ENCODE data around the gene AP1S2. TPM values are rescaled to one million over a fixed set of nuclear protein-coding genes. Genes with fewer than 3 reads are reported as not detected.
A peak's percentile ranks its signal among the peaks of the same experiment; 100 is the strongest.

AP1S2 gene
- total RNA-seq, 1 donor from 2014 or later, result 147 TPM

GRCh38 chrX:15815779-15816437 lies 38.7 kb downstream of the AP1S2 start:
- ATAC-seq (peak; percentile 82), DNase-seq (no peak)
- intact Hi-C loops (cut with micrococcal nuclease), result no loop called here

DNA sequence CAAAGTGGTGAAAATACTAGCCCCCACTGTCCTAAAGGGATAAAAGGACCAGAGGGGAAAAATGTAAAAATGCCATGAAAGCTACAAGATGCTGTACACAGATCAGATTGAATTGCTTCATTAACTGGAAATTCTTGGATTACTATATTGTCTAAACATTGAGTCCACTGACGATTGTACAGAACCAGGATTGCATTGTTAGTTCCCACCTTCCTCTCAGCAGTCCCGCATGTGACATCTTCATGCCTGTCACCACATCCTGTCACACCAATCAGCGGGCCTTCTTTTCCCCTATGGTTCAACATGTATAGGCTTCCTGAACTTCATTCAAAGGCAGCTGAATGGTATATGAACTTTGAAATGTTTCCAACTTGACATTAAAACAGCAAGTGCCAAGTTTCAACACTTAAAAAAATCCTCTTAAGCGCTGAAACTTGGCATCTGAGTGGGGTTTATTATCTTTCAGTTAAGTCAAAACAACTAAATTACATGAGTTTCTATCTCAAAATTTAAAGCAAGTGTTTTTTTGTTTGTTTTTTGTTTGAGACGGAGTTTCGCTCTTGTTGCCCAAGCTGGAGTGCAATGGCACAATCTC lies 39.7 kb downstream of the AP1S2 start:
- intact Hi-C loops (cut with micrococcal nuclease), result no loop called here
- no peak for DNase-seq
- ATAC-seq, result no peak

GRCh38 chrX:15813416-15813815 lies 41.2 kb downstream of the AP1S2 start:
- no peak for ATAC-seq
- no peak for DNase-seq
- intact Hi-C loops (cut with micrococcal nuclease), result no loop called here

- intact Hi-C loops (cut with micrococcal nuclease), result no loop called here
- no peak for ATAC-seq
- DNase-seq, result no peak
These were observed 42.2 kb downstream of the AP1S2 start for GRCh38 chrX:15812192-15812938.

DNA sequence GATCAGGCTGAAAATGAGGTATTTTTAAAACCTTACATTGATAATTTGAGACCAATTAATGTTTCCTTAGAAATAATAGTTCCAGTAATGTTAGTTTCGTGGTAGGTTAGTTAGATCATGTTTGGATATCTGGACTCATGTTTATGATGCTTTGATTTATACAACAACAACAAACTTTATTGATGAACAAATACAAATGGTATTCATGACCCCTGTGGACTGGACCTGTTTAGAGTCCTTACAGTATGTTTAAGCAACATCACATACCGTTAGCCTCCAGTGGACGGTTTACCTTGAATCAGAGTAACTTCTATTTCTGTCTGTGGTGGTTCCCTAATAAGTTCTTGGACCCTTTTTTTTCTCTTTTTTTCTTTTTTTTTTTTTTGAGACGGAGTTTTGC lies 46.4 kb downstream of the AP1S2 start:
- DNase-seq (no peak), ATAC-seq (no peak)
- intact Hi-C loops (cut with micrococcal nuclease), result no loop called here

- no peak for ATAC-seq
- intact Hi-C loops (cut with micrococcal nuclease), result no loop called here
- no peak for DNase-seq
These were observed 50.0 kb downstream of the AP1S2 start for GRCh38 chrX:15804563-15804962.

- no peak for DNase-seq
- intact Hi-C loops (cut with micrococcal nuclease), result no loop called here
- ATAC-seq, result no peak
These were observed 56.9 kb downstream of the AP1S2 start for GRCh38 chrX:15797707-15798106.

DNA sequence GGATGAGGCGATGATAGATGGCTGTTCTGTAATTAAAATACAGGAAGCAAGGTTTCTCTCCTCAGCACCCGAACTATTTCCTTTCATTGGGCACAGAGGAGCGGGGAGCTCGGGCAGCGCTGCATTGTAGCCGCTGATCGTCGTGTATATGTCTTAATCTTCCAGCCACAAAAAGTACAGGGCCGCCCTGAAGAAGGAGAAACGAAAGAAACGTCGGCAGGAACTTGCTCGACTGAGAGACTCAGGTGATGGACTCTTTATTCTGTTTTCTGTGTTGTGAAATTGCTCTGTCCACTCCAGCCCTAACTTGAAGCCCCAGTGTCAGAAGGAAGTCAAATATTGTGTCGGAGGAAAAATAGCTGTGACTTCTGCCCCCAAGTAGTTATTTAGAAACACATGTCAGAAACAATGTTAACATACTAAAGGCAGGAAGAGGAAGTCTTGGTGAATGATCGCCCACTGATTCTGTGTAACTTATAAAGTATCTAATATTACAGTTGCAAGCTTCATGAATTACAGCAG lies 63.8 kb downstream of the AP1S2 start:
- peak; percentile 31 for ATAC-seq
- no peak for DNase-seq
- intact Hi-C loops (cut with micrococcal nuclease), result no loop called here

DNA sequence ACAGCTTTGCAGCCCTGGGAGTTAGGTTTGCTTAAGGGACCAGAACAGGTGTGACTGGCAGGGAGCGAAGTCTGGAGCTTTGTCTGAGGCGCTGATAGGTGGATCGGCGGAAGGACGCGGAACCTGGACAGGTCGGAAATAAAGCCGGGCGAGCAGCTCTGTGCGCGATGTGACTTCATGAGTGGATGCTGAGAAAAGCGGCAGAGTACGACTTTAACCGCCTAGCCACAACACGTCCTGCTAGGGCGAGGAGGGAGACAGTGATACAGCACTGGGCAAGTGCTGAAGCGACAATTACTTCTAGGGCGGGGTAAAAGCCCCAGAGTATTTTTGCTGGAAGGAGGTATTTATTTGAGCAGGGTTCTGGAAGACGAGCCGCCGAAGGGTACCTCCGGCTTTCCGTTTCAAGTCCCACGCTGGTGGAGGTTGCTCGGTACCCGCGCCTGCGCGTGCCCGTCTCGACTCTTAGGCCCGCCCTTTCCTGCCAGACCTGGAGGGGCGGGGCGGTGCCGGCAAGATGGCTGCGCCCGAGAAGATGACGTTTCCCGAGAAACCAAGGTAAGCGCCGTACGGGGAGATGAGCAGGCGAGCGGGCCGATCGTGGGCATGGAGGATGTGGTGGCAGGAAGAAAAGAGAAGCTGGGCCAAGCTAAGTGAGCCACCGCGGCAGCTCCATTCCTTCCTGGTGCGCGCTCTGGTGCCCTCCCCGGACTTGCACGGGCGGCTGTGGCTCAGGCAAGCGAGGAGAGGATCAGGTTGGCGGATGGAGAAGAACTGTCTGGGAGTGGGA lies 64.4 kb downstream of the AP1S2 start, which contains the start of gene ZRSR2:
ZRSR2 (plus strand) TSS at position 506 of the 790 bp plus-strand sequence; CDS start at position 518, 12 bp downstream.
- intact Hi-C loops (cut with micrococcal nuclease), result no loop called here
- ATAC-seq (peak; percentile 99), DNase-seq (peak; percentile 89)

DNA sequence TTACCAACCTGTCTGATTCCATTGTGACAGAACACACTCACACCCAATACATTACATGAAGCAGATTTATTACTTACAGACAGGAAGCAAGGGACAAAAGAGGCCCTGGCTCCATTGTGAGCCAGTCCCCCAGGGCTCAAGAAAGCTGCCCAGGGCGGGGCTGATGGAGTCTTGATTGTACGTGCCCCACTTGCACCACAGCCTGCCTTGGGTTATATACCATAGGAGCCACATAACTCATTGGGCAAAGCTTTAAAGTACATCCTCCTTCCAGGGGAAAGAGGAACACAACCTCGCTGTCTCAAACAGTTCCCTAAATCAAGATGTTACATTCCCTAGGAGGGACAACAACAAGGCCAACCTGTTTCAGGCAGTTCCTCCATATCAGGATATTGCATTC lies 67.7 kb downstream of the AP1S2 start:
- ATAC-seq, result no peak
- no peak for DNase-seq
- intact Hi-C loops (cut with micrococcal nuclease), result no loop called here

GRCh38 chrX:15785176-15785750 lies 69.3 kb downstream of the AP1S2 start:
- no peak for DNase-seq
- intact Hi-C loops (cut with micrococcal nuclease), result no loop called here
- no peak for ATAC-seq

GRCh38 chrX:15781961-15782699 lies 72.5 kb downstream of the AP1S2 start:
- no peak for DNase-seq
- ATAC-seq, result no peak
- intact Hi-C loops (cut with micrococcal nuclease), result no loop called here

Other genes with a start within 250 kb of the AP1S2 start
- gene CLTRN, start 190.0 kb downstream of the AP1S2 start, total RNA-seq, result 0.79 TPM
- gene CA5B, start 116.5 kb downstream of the AP1S2 start, total RNA-seq, result 3.6 TPM
- gene ZRSR2, start 64.3 kb downstream of the AP1S2 start, total RNA-seq, result 7.3 TPM

Data from left ventricle myocardium superior (tissue), 1 donor.